GM18526 (cell line): ENCODE data around the gene TULP3.

ENCODE experiments used
- POLR2A ChIP-seq: IDR thresholded peaks from 3 replicates; pipeline ENCODE4 v1.6.1; 2011; ENCODE audit not compliant: insufficient read length; ENCODE audit errors: extremely low read depth

The TULP3 gene

GRCh38 chr12:2902272-2902880 lies 11.7 kb downstream of the TULP3 start:
- no peak for TF ChIP-seq POLR2A

GRCh38 chr12:2904260-2904659 lies 13.6 kb downstream of the TULP3 start:
- TF ChIP-seq POLR2A = no peak

GRCh38 chr12:2912216-2912575 lies 21.5 kb downstream of the TULP3 start:
- TF ChIP-seq POLR2A = no peak

GRCh38 chr12:2919249-2919648 lies 28.6 kb downstream of the TULP3 start:
- TF ChIP-seq POLR2A = no peak

- no peak for TF ChIP-seq POLR2A
Observed at GRCh38 chr12:2922329-2922728, 31.6 kb downstream of the TULP3 start.

- no peak for TF ChIP-seq POLR2A
Observed at GRCh38 chr12:2923057-2923456, 32.4 kb downstream of the TULP3 start.

- TF ChIP-seq POLR2A = no peak
Observed at GRCh38 chr12:2924019-2924418, 33.3 kb downstream of the TULP3 start.

- TF ChIP-seq POLR2A = no peak
Observed at GRCh38 chr12:2925322-2925995, 34.8 kb downstream of the TULP3 start.

GRCh38 chr12:2930865-2931264 lies 40.2 kb downstream of the TULP3 start:
- no peak for TF ChIP-seq POLR2A

- TF ChIP-seq POLR2A = no peak
Observed at GRCh38 chr12:2933586-2933985, 42.9 kb downstream of the TULP3 start.

GRCh38 chr12:2934371-2934770 lies 43.7 kb downstream of the TULP3 start:
- TF ChIP-seq POLR2A = no peak

- TF ChIP-seq POLR2A = no peak
Observed at GRCh38 chr12:2936301-2936700, 45.6 kb downstream of the TULP3 start.

GRCh38 chr12:2937500-2937899 lies 46.8 kb downstream of the TULP3 start:
- TF ChIP-seq POLR2A = no peak

GRCh38 chr12:2939191-2939590 lies 48.5 kb downstream of the TULP3 start:
- TF ChIP-seq POLR2A = no peak

GRCh38 chr12:2940564-2940963 lies 49.9 kb downstream of the TULP3 start:
- no peak for TF ChIP-seq POLR2A

- no peak for TF ChIP-seq POLR2A
Observed at GRCh38 chr12:2941524-2941923, 50.8 kb downstream of the TULP3 start.
